Aorta (tissue), 5 donors: ENCODE measurements around the gene SGCA. TPM values are rescaled to one million over a fixed set of nuclear protein-coding genes. Genes with fewer than 3 reads are reported as not detected.

ENCODE experiments used
- ATAC-seq: fragments of 200-7000 bp; cut with Tn5 transposase; one replicate; pipeline ENCODE4 v1.9.1; 2022; ENCODE audit warnings: moderate library complexity; ENCODE audit not compliant: low FRiP score
- DNase-seq, 2 donors: peaks; one replicate each; pipeline ENCODE4 v3.0.0-alpha.2; 2020
- H3K27ac ChIP-seq, 2 donors: one replicate each; pipeline ENCODE4 v1.5.1; 2013; ENCODE audit warnings: low read length in 2 of 2, mild to moderate bottlenecking in 2 of 2, moderate library complexity in 2 of 2, control low read depth in 1 of 2, inconsistent platforms in 1 of 2, low read depth in 1 of 2
- H3K27me3 ChIP-seq, 2 donors: one replicate each; pipeline ENCODE4 v1.6.1; 2013; ENCODE audit warnings: control low read depth in 1 of 2, low read length in 1 of 2, mild to moderate bottlenecking in 1 of 2, moderate library complexity in 1 of 2; ENCODE audit not compliant: insufficient read depth in 2 of 2, control insufficient read depth in 1 of 2
- H3K36me3 ChIP-seq, 2 donors: one replicate each; pipeline ENCODE4 v1.6.1; 2013; ENCODE audit warnings: control low read depth in 1 of 2, low read length in 1 of 2, mild to moderate bottlenecking in 1 of 2; ENCODE audit not compliant: insufficient read depth in 2 of 2, control insufficient read depth in 1 of 2
- H3K4me1 ChIP-seq, 2 donors: one replicate each; pipeline ENCODE4 v1.6.1; 2013; ENCODE audit warnings: low read length in 2 of 2, control low read depth in 1 of 2, mild to moderate bottlenecking in 1 of 2, moderate library complexity in 1 of 2; ENCODE audit not compliant: insufficient read depth in 2 of 2, control insufficient read depth in 1 of 2
- H3K4me3 ChIP-seq, 2 donors: one replicate each; pipeline ENCODE4 v1.5.1; 2013; ENCODE audit warnings: low read length in 2 of 2, control low read depth in 1 of 2, mild to moderate bottlenecking in 1 of 2
- H3K9me3 ChIP-seq: one replicate; pipeline ENCODE4 v1.6.1; 2013; ENCODE audit warnings: mild to moderate bottlenecking, low read length; ENCODE audit not compliant: control insufficient read depth
- WGBS, 2 donors: extraction: QIAGEN DNeasy Blood & Tissue Kit; methylation state at CpG; one replicate each; pipeline ENCODE4 v1.1.7; 2013; 5-methylcytosine and 5-hydroxymethylcytosine counted together
- intact Hi-C, 2 donors: fragments of 100-400 bp; cut with DNase I; formaldehyde crosslinking; loops; one replicate each; pipeline versions ENCODE4 v1.14.2 to v1.15.0; 2022
- polyA plus RNA-seq, 2 donors: library from polyadenylated mRNA; stranded (reverse); fragments of 200-250 nt; gene quantifications; one replicate each; pipeline ENCODE4 v1.2.3, GENCODE V29; 2013
- total RNA-seq, 2 donors: library from RNA; stranded (reverse); fragmentation: NEBNext Ultra II Directional; extraction: Animal tissue kit (Norgen Biotek cat#: 25700); gene quantifications; one replicate each; pipeline ENCODE4 v1.2.1, GENCODE V29; 2021
- donor health status: healthy with polysubstance abuse.
- donor health status: Bipolar disorder and iron deficiency.
- donor health status: DM: no; HTN: no; CAD: no.
- donor health status: DM: no; HTN: no; CAD: no.
- donor health status: DM: yes; HTN: yes; CAD: no.

The SGCA gene
- total and polyA plus RNA-seq, 4 donors, result 86.4 to 198 (median 92.2) TPM

DNA sequence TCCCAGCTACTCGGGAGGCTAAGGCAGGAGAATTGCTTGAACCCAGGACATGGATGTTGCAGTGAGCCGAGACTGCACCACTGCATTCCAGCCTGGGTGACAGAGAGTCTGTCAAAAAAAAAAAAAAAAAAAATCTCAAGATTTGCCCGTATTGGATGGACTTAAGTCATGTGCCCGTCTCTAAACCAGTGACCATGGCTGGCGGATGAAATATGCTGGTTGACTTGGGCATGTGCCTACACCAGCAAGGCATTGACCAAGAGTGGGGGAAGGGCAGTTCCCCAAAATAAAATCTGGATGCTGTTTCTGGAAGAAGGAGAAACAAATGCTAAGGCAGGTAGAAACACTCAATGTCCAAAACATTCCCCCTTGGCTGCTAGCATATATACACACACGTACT, 57.1 kb downstream of the SGCA start:
- Histone ChIP-seq H3K4me1 (peaks cover 6 to 9% of the 10 kb centered on the region in 2 donors), H3K27ac (peak overlapping the region; percentile 30 to 81), H3K27me3 (no peaks in the 10 kb centered on the region), H3K36me3 (no peaks in the 10 kb centered on the region), H3K4me3 (no peak overlapping the region), H3K9me3 (no peaks in the 10 kb centered on the region)
- ATAC-seq (peak; percentile 53), DNase-seq (peak in 1 of 2 donors; percentile 74)
- WGBS, 2 donors, result 2 to 7% methylated on average over 6 of the region's 6 CpGs
- intact Hi-C loops, result loop anchor here in 1 of 2 donors (2.0 kb wide), 1 partner anchor 22 kb away; the partner anchor contains the start of gene COL1A1

Other genes starting within 250 kb of the SGCA start
- gene DLX4, start 196.8 kb upstream of the SGCA start, total RNA-seq, result under 1 TPM in 1 of 2 donors, not detected in 1; 0.39 TPM
- under 1 TPM in 1 of 2 donors, not detected in 1; 0.50 TPM for gene DLX4, start 196.8 kb upstream of the SGCA start, polyA plus RNA-seq
- gene DLX3, start 170.8 kb upstream of the SGCA start, total RNA-seq, result 1 to 10 TPM in 1 of 2 donors, under 1 TPM in 1; 0.18 to 1.3 TPM
- gene DLX3, start 170.8 kb upstream of the SGCA start, polyA plus RNA-seq, result 1 to 10 TPM in 1 of 2 donors, under 1 TPM in 1; 0.41 to 1.0 TPM
- 100 to 1,000 TPM; 113 to 150 TPM for gene ITGA3, start 109.9 kb upstream of the SGCA start, total RNA-seq
- gene ITGA3, start 109.9 kb upstream of the SGCA start, polyA plus RNA-seq, result 100 to 1,000 TPM in 1 of 2 donors, 10 to 100 TPM in 1; 48.1 to 159 TPM
- 10 to 100 TPM; 39.4 to 42.8 TPM for gene PDK2, start 70.7 kb upstream of the SGCA start, total RNA-seq
- gene PDK2, start 70.7 kb upstream of the SGCA start, polyA plus RNA-seq, result 10 to 100 TPM; 15.0 to 45.8 TPM
- 10 to 100 TPM in 1 of 2 donors, 1 to 10 TPM in 1; 9.3 to 12.6 TPM for gene SAMD14, start 35.8 kb upstream of the SGCA start, total RNA-seq
- 1 to 10 TPM; 2.5 to 3.8 TPM for gene SAMD14, start 35.8 kb upstream of the SGCA start, polyA plus RNA-seq
- 10 to 100 TPM; 64.4 to 99.0 TPM for gene PPP1R9B, start 15.3 kb upstream of the SGCA start, total RNA-seq
- gene PPP1R9B, start 15.3 kb upstream of the SGCA start, polyA plus RNA-seq, result 10 to 100 TPM; 20.3 to 26.1 TPM
- 100 to 1,000 TPM; 400 to 948 TPM for gene COL1A1, start 35.6 kb downstream of the SGCA start, total RNA-seq
- gene COL1A1, start 35.6 kb downstream of the SGCA start, polyA plus RNA-seq, result 100 to 1,000 TPM in 1 of 2 donors, 10 to 100 TPM in 1; 70.2 to 391 TPM
- gene TMEM92, start 108.5 kb downstream of the SGCA start, total RNA-seq, result 1 to 10 TPM in 1 of 2 donors, under 1 TPM in 1; 0.94 to 1.4 TPM
- gene TMEM92, start 108.5 kb downstream of the SGCA start, polyA plus RNA-seq, result 10 to 100 TPM in 1 of 2 donors, not detected in 1; 12.4 TPM
- gene XYLT2, start 180.1 kb downstream of the SGCA start, total RNA-seq, result 10 to 100 TPM; 16.4 to 22.2 TPM
- 10 to 100 TPM in 1 of 2 donors, 1 to 10 TPM in 1; 4.0 to 19.3 TPM for gene XYLT2, start 180.1 kb downstream of the SGCA start, polyA plus RNA-seq
- 10 to 100 TPM; 34.8 TPM for gene MRPL27, start 207.2 kb downstream of the SGCA start, total RNA-seq
- 100 to 1,000 TPM in 1 of 2 donors, 10 to 100 TPM in 1; 90.9 to 103 TPM for gene MRPL27, start 207.2 kb downstream of the SGCA start, polyA plus RNA-seq
- gene EME1, start 207.2 kb downstream of the SGCA start, total RNA-seq, result 1 to 10 TPM in 1 of 2 donors, not detected in 1; 2.0 TPM
- under 1 TPM in 1 of 2 donors, not detected in 1; 0.49 TPM for gene EME1, start 207.2 kb downstream of the SGCA start, polyA plus RNA-seq
- gene LRRC59, start 231.5 kb downstream of the SGCA start, total RNA-seq, result 10 to 100 TPM; 46.7 to 77.6 TPM
- 10 to 100 TPM; 33.1 to 44.1 TPM for gene LRRC59, start 231.5 kb downstream of the SGCA start, polyA plus RNA-seq